HepG2 (cell line): ENCODE results near the gene NAA38. TPM values are rescaled to one million over a fixed set of nuclear protein-coding genes. Genes with fewer than 3 reads are reported as not detected.
A peak's percentile ranks its signal among the peaks of the same experiment; 100 is the strongest.

Experiments
- ATAC-seq: fragments of 200-7000 bp; cut with Tn5 transposase; 3 replicates; pipeline ENCODE4 v1.9.1; 2020; ENCODE audit warnings: mild to moderate bottlenecking, moderate library complexity
- BruUV-seq: library from RNA; stranded (reverse); fragments of 400-500 nt; replicated peaks from 2 replicates; lab custom pipeline; 2021; lab: Mats Ljungman, UMichigan
- CTCF ChIA-PET: fragments of 300-600 bp; formaldehyde crosslinking; extraction: SDS; loops from one replicate; lab custom pipeline; 2021; ENCODE audit warnings: low total read pairs, inconsistent platforms, low intra/inter-chr PET ratio; lab: Yijun Ruan, JAX
- POLR2A ChIA-PET: fragments of 350-600 bp; sonication (Branson Sonifier 250); formaldehyde crosslinking; loops from one replicate; lab custom pipeline; 2020; ENCODE audit warnings: antibody characterized with exemption, inconsistent platforms; lab: Yijun Ruan, JAX
- DNase-seq: peaks from one replicate; pipeline ENCODE4 v3.0.0-alpha.2; 2015; ENCODE audit warnings: low spot score
- FAIRE-seq: peaks from 3 replicates; lab custom pipeline; 2011; peaks lifted over from hg19 to GRCh38; lab: Jason Lieb, UNC
- H2AFZ ChIP-seq: one replicate; pipeline ENCODE4 v1.6.1; 2011; ENCODE audit warnings: low read length, inconsistent platforms
- H3K27ac ChIP-seq: fragments of 300-600 bp; 3 replicates; pipeline ENCODE4 v1.8.0; 2011; ENCODE audit warnings: mixed run types, mild to moderate bottlenecking, mixed read lengths, low read length, inconsistent platforms; ENCODE audit not compliant: insufficient read depth; ENCODE audit errors: extremely low read length
- H3K27me3 ChIP-seq, 2 experiments: fragments of 200-600 bp in 1 of 2; 2 replicates in 1 of 2; 3 replicates in 1 of 2; pipeline versions ENCODE4 v1.6.0 to v1.8.0; 2011; ENCODE audit warnings: low read length in 2 of 2, mild to moderate bottlenecking in 2 of 2, moderate library complexity in 2 of 2, inconsistent platforms in 1 of 2; ENCODE audit not compliant: insufficient read depth in 2 of 2, control insufficient read depth in 1 of 2
- H3K36me3 ChIP-seq, 2 experiments: fragments of 200-600 bp in 1 of 2; replicated peaks in 1 of 2; 2 replicates in 1 of 2; 3 replicates in 1 of 2; pipeline versions ENCODE4 v1.5.1 to v1.8.0; 2011; ENCODE audit warnings: low read length in 2 of 2, inconsistent platforms in 1 of 2; ENCODE audit not compliant: insufficient read depth in 2 of 2, control insufficient read depth in 1 of 2
- H3K4me1 ChIP-seq: 2 replicates; pipeline ENCODE4 v1.5.1; 2012; ENCODE audit warnings: low read length, inconsistent platforms; ENCODE audit not compliant: insufficient read depth
- H3K4me2 ChIP-seq: 2 replicates; pipeline ENCODE4 v1.6.0; 2011; ENCODE audit warnings: low read depth, low read length, inconsistent platforms
- H3K4me3 ChIP-seq, 3 experiments: fragments of 200-600 bp in 1 of 3; sonication (generic), shearing (Covaris generic) in 1 of 3; replicated peaks in 1 of 3; 2 replicates each; pipeline ENCODE4 v1.5.1; 2011 to 2016; ENCODE audit warnings: low read length in 3 of 3, inconsistent platforms in 2 of 3, low read depth in 2 of 3, mild to moderate bottlenecking in 2 of 3, control low read depth in 1 of 3, mixed read lengths in 1 of 3; ENCODE audit not compliant: insufficient read depth in 1 of 3
- H3K79me2 ChIP-seq: one replicate; pipeline ENCODE4 v1.6.1; 2011; ENCODE audit warnings: low read length, inconsistent platforms; ENCODE audit not compliant: insufficient read depth
- H3K9ac ChIP-seq: 2 replicates; pipeline ENCODE4 v1.6.0; 2011; ENCODE audit warnings: mild to moderate bottlenecking, low read depth, low read length, inconsistent platforms; ENCODE audit not compliant: insufficient read depth
- H3K9me3 ChIP-seq: 2 replicates; pipeline ENCODE4 v1.5.1; 2012; ENCODE audit warnings: mild to moderate bottlenecking, low read length
- H4K20me1 ChIP-seq: 2 replicates; pipeline ENCODE4 v1.6.0; 2011; ENCODE audit warnings: inconsistent platforms, mild to moderate bottlenecking, low read length, moderate library complexity; ENCODE audit not compliant: insufficient read depth
- ATF1 ChIP-seq: IDR thresholded peaks from 2 replicates; pipeline ENCODE4 v1.6.1; 2016; ENCODE audit warnings: mild to moderate bottlenecking, control low read depth
- GTF3A ChIP-seq: sonication (generic); formaldehyde crosslinking; conservative IDR thresholded peaks from 2 replicates; pipeline ENCODE4 v1.4.0; 2020; ENCODE audit warnings: mild to moderate bottlenecking, missing genetic modification reagents
- IKZF4 ChIP-seq: sonication (generic); formaldehyde crosslinking; IDR thresholded peaks from 2 replicates; pipeline ENCODE4 v1.5.1; 2020; ENCODE audit warnings: borderline replicate concordance, mild to moderate bottlenecking, low read depth, missing genetic modification reagents; ENCODE audit errors: not compliant biosample characterization
- RAD21 ChIP-seq: fragments of 450-650 bp; formaldehyde crosslinking; IDR thresholded peaks from 2 replicates; pipeline ENCODE4 v1.5.0; 2020; ENCODE audit warnings: mild to moderate bottlenecking
- RBM22 ChIP-seq: fragments of 200-400 bp; formaldehyde crosslinking; optimal IDR thresholded peaks from 2 replicates; pipeline ENCODE3; 2017; ENCODE audit warnings: mild to moderate bottlenecking, low read length, moderate library complexity
- RCOR2 ChIP-seq: IDR thresholded peaks from 2 replicates; pipeline ENCODE4 v1.6.1; 2016; ENCODE audit warnings: missing biosample characterization, missing genetic modification reagents
- TBX3 ChIP-seq: fragments of 450-650 bp; IDR thresholded peaks from 2 replicates; pipeline ENCODE4 v1.6.1; 2017; ENCODE audit warnings: antibody characterized with exemption, mild to moderate bottlenecking, inconsistent platforms, borderline replicate concordance
- ZFP36L2 ChIP-seq: sonication (generic); formaldehyde crosslinking; IDR thresholded peaks from 2 replicates; pipeline ENCODE4 v1.4.0; 2020; ENCODE audit warnings: missing genetic modification reagents
- ZNF12 ChIP-seq: sonication (generic); formaldehyde crosslinking; IDR thresholded peaks from 2 replicates; pipeline ENCODE4 v1.5.0; 2020; ENCODE audit warnings: missing genetic modification reagents
- ZNF17 ChIP-seq: sonication (generic); formaldehyde crosslinking; IDR thresholded peaks from 2 replicates; pipeline ENCODE4 v1.5.0; 2020; ENCODE audit warnings: mild to moderate bottlenecking, missing genetic modification reagents
- ZNF530 ChIP-seq: sonication (generic); formaldehyde crosslinking; IDR thresholded peaks from 2 replicates; pipeline ENCODE4 v1.5.0; 2020; ENCODE audit warnings: low read depth, mild to moderate bottlenecking, missing genetic modification reagents
- ZNF563 ChIP-seq: sonication (generic); formaldehyde crosslinking; IDR thresholded peaks from 2 replicates; pipeline ENCODE4 v1.8.0; 2022; ENCODE audit warnings: mild to moderate bottlenecking, moderate library complexity, missing genetic modification reagents
- ZNF746 ChIP-seq: sonication (generic); formaldehyde crosslinking; IDR thresholded peaks from 2 replicates; pipeline ENCODE4 v1.8.0; 2022; ENCODE audit warnings: mild to moderate bottlenecking, missing genetic modification reagents
- WGBS: methylation state at CpG from one replicate; pipeline ENCODE4 v1.1.6; 2017; ENCODE audit warnings: low lambda C conversion rate; 5-methylcytosine and 5-hydroxymethylcytosine counted together
- in situ Hi-C: cut with HindIII; loops from 2 replicates; pipeline ENCODE4 v1.10.0; 2017; ENCODE audit warnings: low pct_unique_long_range_greater_than_20kb; ENCODE audit not compliant: extremely low pct_ligation_motif_present
- intact Hi-C: fragments of 100-400 bp; cut with micrococcal nuclease; formaldehyde crosslinking; loops from one replicate; pipeline ENCODE4 v1.10.0; 2022; ENCODE audit not compliant: unreplicated experiment
- polyA plus RNA-seq, 8 experiments: library from polyadenylated mRNA; depleted of rRNA in 3 of 8; stranded (reverse) in 7 of 8; unstranded in 1 of 8; fragments of >200 nt; fragmentation: Illumina TruSeq in 4 of 8; extraction: Trizol in 4 of 8; gene quantifications; 2 replicates each; pipeline versions ENCODE4 v1.2.1 to v1.2.3, GENCODE V29; 2011 to 2016; ENCODE audit warnings: low read depth in 4 of 8, missing spikeins in 1 of 8, mixed read lengths in 1 of 8; ENCODE audit not compliant: insufficient read depth in 1 of 8
- total RNA-seq, 5 experiments: library from RNA; depleted of rRNA; stranded (reverse); fragments of >200 nt; fragmentation: Illumina TruSeq; extraction: Trizol; gene quantifications; 2 replicates each; pipeline ENCODE4 v1.2.3, GENCODE V29; 2016; ENCODE audit warnings: low read depth in 1 of 5
- TF ChIP-seq, protein P1 (sequence below): sonication (generic); formaldehyde crosslinking; IDR thresholded peaks from 2 replicates; pipeline ENCODE4 v1.4.0; 2020; ENCODE audit warnings: missing genetic modification reagents, low read depth, mild to moderate bottlenecking, borderline replicate concordance
- TF ChIP-seq, protein P2 (sequence below): sonication (generic); formaldehyde crosslinking; IDR thresholded peaks from 2 replicates; pipeline ENCODE4 v1.8.0; 2023; ENCODE audit warnings: mild to moderate bottlenecking, missing genetic modification reagents
- TF ChIP-seq, protein P3 (sequence below): sonication (generic); formaldehyde crosslinking; IDR thresholded peaks from 2 replicates; pipeline ENCODE4 v1.5.0; 2020; ENCODE audit warnings: missing genetic modification reagents
- TF ChIP-seq, protein P4 (sequence below): sonication (generic); formaldehyde crosslinking; IDR thresholded peaks from 2 replicates; pipeline ENCODE4 v1.4.0; 2020; ENCODE audit warnings: mild to moderate bottlenecking, missing genetic modification reagents
- TF ChIP-seq, protein P5 (sequence below): sonication (generic); formaldehyde crosslinking; IDR thresholded peaks from 2 replicates; pipeline ENCODE4 v1.4.0; 2020; ENCODE audit warnings: mild to moderate bottlenecking, missing genetic modification reagents

NAA38 gene
- total and polyA plus RNA-seq, 2 of the 13 experiments (the other 11 are each of a cell fraction or from before 2014, with no cell fraction given) = 46.9 to 91.6 TPM

DNA sequence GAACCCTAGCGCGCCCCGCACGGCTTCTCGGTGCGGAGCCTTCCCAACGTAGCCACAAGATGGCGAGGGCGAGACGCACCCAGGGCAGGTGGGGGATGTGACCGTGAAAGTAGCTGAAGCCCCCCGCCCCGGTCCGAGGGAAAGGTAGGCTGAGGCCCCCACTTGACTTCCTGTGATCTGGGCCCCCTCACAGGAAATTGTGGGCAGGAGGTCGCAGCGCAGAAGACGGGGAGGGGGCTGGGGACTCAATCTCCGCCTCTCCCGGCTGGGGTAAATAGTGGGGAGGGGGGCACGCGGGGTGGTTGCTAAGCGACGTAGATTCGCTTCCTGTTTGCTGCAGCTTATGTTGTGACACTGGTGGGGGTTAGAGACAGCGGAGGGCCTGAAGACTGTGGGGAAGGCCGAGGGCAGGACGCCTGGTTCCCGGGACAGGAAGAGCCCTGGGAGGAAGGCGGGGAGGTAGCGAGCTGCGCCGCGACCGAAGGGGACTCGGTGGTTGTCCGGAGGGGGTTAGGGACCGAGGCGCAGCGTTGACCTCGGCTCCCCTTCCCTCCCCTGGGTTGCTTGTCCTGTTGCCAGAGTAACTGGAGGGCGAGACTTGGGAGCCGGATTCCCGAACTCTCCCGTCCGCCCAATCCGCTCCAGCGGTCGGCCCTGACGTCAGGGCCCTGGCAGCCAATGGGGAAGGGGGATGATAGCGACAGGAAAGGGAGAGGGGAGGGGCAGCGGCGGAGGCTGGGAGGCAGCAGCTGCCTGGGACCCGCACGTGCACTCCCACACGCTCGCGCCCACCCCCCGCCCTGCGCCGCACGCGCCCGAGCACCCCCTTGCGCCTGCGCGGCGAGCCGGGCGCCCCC lies 22.2 kb downstream of the NAA38 start:
- intact Hi-C loops = loop anchor here (5.0 kb wide), 1 partner anchor 88 kb away; no protein-coding TSS in a partner anchor
- CTCF ChIA-PET = interaction anchor here (1.1 to 1.2 kb wide), 2 partner anchors 17 to 63 kb away, joined by 5 to 6 read pairs; no protein-coding TSS in a partner anchor
- no peak overlapping the region for H2AFZ ChIP-seq
- no peak for TF ChIP-seq ZNF746 (CRISPR knock-in tag)
- TF ChIP-seq, protein P1, sequence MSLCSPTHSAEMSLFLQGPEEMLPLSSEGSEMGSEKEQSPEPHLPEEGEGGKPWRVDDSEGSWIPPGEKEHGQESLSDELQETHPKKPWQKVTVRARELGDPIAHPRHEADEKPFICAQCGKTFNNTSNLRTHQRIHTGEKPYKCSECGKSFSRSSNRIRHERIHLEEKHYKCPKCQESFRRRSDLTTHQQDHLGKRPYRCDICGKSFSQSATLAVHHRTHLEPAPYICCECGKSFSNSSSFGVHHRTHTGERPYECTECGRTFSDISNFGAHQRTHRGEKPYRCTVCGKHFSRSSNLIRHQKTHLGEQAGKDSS (CRISPR knock-in tag) = peak; percentile 71; the same call in 1 of the 2 replicates
- TF ChIP-seq ZNF563 (CRISPR knock-in tag) = no peak
- no peak for TF ChIP-seq IKZF4 (CRISPR knock-in tag)
- TF ChIP-seq, protein P2, sequence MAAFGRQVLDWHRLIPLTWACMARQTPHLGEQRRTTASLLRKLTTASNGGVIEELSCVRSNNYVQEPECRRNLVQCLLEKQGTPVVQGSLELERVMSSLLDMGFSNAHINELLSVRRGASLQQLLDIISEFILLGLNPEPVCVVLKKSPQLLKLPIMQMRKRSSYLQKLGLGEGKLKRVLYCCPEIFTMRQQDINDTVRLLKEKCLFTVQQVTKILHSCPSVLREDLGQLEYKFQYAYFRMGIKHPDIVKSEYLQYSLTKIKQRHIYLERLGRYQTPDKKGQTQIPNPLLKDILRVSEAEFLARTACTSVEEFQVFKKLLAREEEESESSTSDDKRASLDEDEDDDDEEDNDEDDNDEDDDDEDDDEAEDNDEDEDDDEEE (CRISPR knock-in tag) = no peak; the same call in 1 of the 2 replicates
- no peak for TF ChIP-seq ZNF530 (CRISPR knock-in tag)
- TF ChIP-seq, protein P3, sequence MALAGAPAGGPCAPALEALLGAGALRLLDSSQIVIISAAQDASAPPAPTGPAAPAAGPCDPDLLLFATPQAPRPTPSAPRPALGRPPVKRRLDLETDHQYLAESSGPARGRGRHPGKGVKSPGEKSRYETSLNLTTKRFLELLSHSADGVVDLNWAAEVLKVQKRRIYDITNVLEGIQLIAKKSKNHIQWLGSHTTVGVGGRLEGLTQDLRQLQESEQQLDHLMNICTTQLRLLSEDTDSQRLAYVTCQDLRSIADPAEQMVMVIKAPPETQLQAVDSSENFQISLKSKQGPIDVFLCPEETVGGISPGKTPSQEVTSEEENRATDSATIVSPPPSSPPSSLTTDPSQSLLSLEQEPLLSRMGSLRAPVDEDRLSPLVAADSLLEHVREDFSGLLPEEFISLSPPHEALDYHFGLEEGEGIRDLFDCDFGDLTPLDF (CRISPR knock-in tag) = no peak
- TF ChIP-seq ZNF12 (CRISPR knock-in tag) = no peak
- TF ChIP-seq RAD21 (CRISPR knock-in tag) = peak; percentile 74
- TF ChIP-seq RCOR2 = no peak
- TF ChIP-seq ZNF17 (CRISPR knock-in tag) = no peak
- TF ChIP-seq, protein P4, sequence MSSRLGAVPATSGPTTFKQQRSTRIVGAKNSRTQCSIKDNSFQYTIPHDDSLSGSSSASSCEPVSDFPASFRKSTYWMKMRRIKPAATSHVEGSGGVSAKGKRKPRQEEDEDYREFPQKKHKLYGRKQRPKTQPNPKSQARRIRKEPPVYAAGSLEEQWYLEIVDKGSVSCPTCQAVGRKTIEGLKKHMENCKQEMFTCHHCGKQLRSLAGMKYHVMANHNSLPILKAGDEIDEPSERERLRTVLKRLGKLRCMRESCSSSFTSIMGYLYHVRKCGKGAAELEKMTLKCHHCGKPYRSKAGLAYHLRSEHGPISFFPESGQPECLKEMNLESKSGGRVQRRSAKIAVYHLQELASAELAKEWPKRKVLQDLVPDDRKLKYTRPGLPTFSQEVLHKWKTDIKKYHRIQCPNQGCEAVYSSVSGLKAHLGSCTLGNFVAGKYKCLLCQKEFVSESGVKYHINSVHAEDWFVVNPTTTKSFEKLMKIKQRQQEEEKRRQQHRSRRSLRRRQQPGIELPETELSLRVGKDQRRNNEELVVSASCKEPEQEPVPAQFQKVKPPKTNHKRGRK = 0 out of 2 replicates have a peak, but pooled peaks have one; percentile 14
- TF ChIP-seq ATF1 = 0 out of 2 replicates have a peak, but pooled peaks have one; percentile 36
- TF ChIP-seq, protein P5, sequence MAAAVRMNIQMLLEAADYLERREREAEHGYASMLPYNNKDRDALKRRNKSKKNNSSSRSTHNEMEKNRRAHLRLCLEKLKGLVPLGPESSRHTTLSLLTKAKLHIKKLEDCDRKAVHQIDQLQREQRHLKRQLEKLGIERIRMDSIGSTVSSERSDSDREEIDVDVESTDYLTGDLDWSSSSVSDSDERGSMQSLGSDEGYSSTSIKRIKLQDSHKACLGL (CRISPR knock-in tag) = no peak
- peak; percentile 64 for TF ChIP-seq RBM22
- peak; percentile 40; the same call in 1 of the 2 replicates for TF ChIP-seq TBX3
- TF ChIP-seq GTF3A (CRISPR knock-in tag) = no peak
- TF ChIP-seq ZFP36L2 (CRISPR knock-in tag) = no peak

More for the DNA sequence above, 22.2 kb downstream of the NAA38 start:
- no peaks in the 10 kb centered on the region for H3K36me3 ChIP-seq
- peak overlapping the region; percentile 84 to 93 (median 92) for H3K4me3 ChIP-seq
- POLR2A ChIA-PET = interaction anchor here (0.7 to 8.2 kb wide), 5 partner anchors 8 to 251 kb away, joined by 4 to 159 read pairs (median 31); partner anchors contain the start of genes CYB5D1, MPDU1, NAA38 and TMEM88
- H3K27me3 ChIP-seq = peaks cover 3 to 18% of the 10 kb centered on the region in 2 experiments; a peak in 4 of 5 replicates
- peak; percentile 82 for FAIRE-seq
- in situ Hi-C loops = no loop called here
- H3K9me3 ChIP-seq = no peaks in the 10 kb centered on the region
- peak; percentile 96 for DNase-seq
- no TSS peak for BruUV-seq
- 1% methylated on average over 37 of the region's 69 CpGs for WGBS
- peaks cover 16% of the 10 kb centered on the region for H3K79me2 ChIP-seq
- H3K4me1 ChIP-seq = peaks cover 58% of the 10 kb centered on the region
- peak overlapping the region; percentile 84 for H3K4me2 ChIP-seq
- peak overlapping the region; percentile 89 for H3K9ac ChIP-seq
- peak overlapping the region; percentile 92 for H3K27ac ChIP-seq
- no peaks in the 10 kb centered on the region; the same call in 1 of the 2 replicates for H4K20me1 ChIP-seq
- ATAC-seq = peak; percentile 65
